GM18867 (cell line): Measurements from ENCODE around the gene CTNNA2.

ENCODE experiments used
- ATAC-seq: cut with Tn5 transposase; IDR thresholded peaks from one replicate; pipeline ENCODE4 v1.9.1; 2021; ENCODE audit warnings: mild to moderate bottlenecking, moderate library complexity; ENCODE audit not compliant: unreplicated experiment

CTNNA2 gene

GRCh38 chr2:79700651-79701050 is 187.8 kb downstream of the CTNNA2 start:
- no peak for ATAC-seq

GRCh38 chr2:79702905-79703304 is 190.1 kb downstream of the CTNNA2 start:
- no peak for ATAC-seq

- ATAC-seq: no peak
These were observed 198.2 kb downstream of the CTNNA2 start for GRCh38 chr2:79711098-79711497.

GRCh38 chr2:79713131-79713785 is 200.4 kb downstream of the CTNNA2 start:
- no peak for ATAC-seq

GRCh38 chr2:79714283-79714682 is 201.4 kb downstream of the CTNNA2 start:
- no peak for ATAC-seq

- no peak for ATAC-seq
These were observed 202.5 kb downstream of the CTNNA2 start for GRCh38 chr2:79715338-79715737.

- ATAC-seq: no peak
These were observed 203.4 kb downstream of the CTNNA2 start for GRCh38 chr2:79716266-79716665.

- ATAC-seq: no peak
These were observed 204.6 kb downstream of the CTNNA2 start for GRCh38 chr2:79717364-79718007.

GRCh38 chr2:79721061-79721460 is 208.2 kb downstream of the CTNNA2 start:
- no peak for ATAC-seq

GRCh38 chr2:79721966-79722365 is 209.1 kb downstream of the CTNNA2 start:
- no peak for ATAC-seq

- no peak for ATAC-seq
These were observed 211.0 kb downstream of the CTNNA2 start for GRCh38 chr2:79723830-79724229.

GRCh38 chr2:79729532-79729931 is 216.7 kb downstream of the CTNNA2 start:
- ATAC-seq: no peak

GRCh38 chr2:79734518-79734917 is 221.7 kb downstream of the CTNNA2 start:
- no peak for ATAC-seq

GRCh38 chr2:79740879-79741443 is 228.1 kb downstream of the CTNNA2 start:
- ATAC-seq: no peak

GRCh38 chr2:79750321-79750720 is 237.5 kb downstream of the CTNNA2 start:
- ATAC-seq: no peak

- ATAC-seq: no peak
These were observed 244.7 kb downstream of the CTNNA2 start for GRCh38 chr2:79757526-79757925.

GRCh38 chr2:79758042-79758441 is 245.2 kb downstream of the CTNNA2 start:
- no peak for ATAC-seq

- ATAC-seq: no peak
These were observed 246.0 kb downstream of the CTNNA2 start for GRCh38 chr2:79758749-79759282.

GRCh38 chr2:79770926-79771325 is 258.1 kb downstream of the CTNNA2 start:
- no peak for ATAC-seq

GRCh38 chr2:79771493-79771892 is 258.6 kb downstream of the CTNNA2 start:
- no peak for ATAC-seq

GRCh38 chr2:79774016-79774415 is 261.2 kb downstream of the CTNNA2 start:
- no peak for ATAC-seq

- no peak for ATAC-seq
These were observed 263.6 kb downstream of the CTNNA2 start for GRCh38 chr2:79776461-79776860.
